Prostate gland (tissue), 2 donors: Measurements from ENCODE around the gene PRM3.

Experiments used
- CTCF ChIP-seq, 4 experiments: fragments of 200-600 bp in 2 of 4; fragments of 450-650 bp in 2 of 4; sonication (generic) in 2 of 4; IDR thresholded peaks; 1 replicate in 3 of 4; 2 replicates in 1 of 4; pipeline ENCODE4 v1.5.1; 2016 to 2019; ENCODE audit warnings: antibody characterized with exemption in 4 of 4, mild to moderate bottlenecking in 2 of 4, moderate library complexity in 2 of 4
- POLR2A ChIP-seq: fragments of 450-650 bp; IDR thresholded peaks from one replicate; pipeline ENCODE4 v1.6.1; 2016; ENCODE audit warnings: antibody characterized with exemption, mild to moderate bottlenecking

GRCh38 chr16:11263737-11264136 is 9.7 kb downstream of the PRM3 start:
- TF ChIP-seq POLR2A (no peak), CTCF (IDR thresholded peaks at IDR 0.05) (no peak)
